ENCODE measurements around the gene TSACC. TPM values are rescaled to one million over a fixed set of nuclear protein-coding genes. Genes with fewer than 3 reads are reported as not detected.

The TSACC gene
- total RNA-seq, 4 donors from 2014 or later, result not detected

DNA sequence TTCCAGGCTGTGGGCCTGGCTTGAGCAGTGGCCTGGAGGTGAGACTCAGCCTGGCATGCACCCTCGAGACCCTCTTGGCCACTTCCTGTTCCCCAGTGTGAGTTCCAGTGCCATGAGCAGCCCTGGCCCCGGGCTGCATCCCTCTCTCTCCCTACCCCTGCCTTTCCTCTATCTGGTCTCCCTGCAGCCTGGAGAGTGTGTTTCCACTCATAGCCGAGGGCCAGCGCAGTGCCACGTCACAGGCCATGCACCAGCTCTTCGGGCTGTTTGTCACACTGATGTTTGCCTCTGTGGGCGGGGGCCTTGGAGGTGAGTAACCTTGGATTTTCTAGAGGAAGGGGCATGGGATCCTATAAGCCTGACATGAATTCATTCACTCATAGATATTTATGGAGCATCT, 44.2 kb downstream of the TSACC start:
- Histone ChIP-seq H3K36me3 (no peaks in the 10 kb centered on the region), H3K9me3 (no peaks in the 10 kb centered on the region), H3K27ac (no peak overlapping the region), H3K4me3 (no peak overlapping the region), H3K27me3 (peaks cover 0 to 19% (median 0%) of the 10 kb centered on the region in 4 donors), H3K4me1 (no peaks in the 10 kb centered on the region)
- no peak for DNase-seq
- intact Hi-C loops (cut with DNase I), result loop anchor here (10.0 kb wide), 1 partner anchor 232 kb away; the partner anchor contains the start of gene HAPLN2
- WGBS, 2 donors, result 46 to 54% methylated on average over 4 to 6 of the region's 7 CpGs
- TF ChIP-seq POLR2A (IDR thresholded peaks at IDR 0.05), result no peak
- TF ChIP-seq, protein P1, sequence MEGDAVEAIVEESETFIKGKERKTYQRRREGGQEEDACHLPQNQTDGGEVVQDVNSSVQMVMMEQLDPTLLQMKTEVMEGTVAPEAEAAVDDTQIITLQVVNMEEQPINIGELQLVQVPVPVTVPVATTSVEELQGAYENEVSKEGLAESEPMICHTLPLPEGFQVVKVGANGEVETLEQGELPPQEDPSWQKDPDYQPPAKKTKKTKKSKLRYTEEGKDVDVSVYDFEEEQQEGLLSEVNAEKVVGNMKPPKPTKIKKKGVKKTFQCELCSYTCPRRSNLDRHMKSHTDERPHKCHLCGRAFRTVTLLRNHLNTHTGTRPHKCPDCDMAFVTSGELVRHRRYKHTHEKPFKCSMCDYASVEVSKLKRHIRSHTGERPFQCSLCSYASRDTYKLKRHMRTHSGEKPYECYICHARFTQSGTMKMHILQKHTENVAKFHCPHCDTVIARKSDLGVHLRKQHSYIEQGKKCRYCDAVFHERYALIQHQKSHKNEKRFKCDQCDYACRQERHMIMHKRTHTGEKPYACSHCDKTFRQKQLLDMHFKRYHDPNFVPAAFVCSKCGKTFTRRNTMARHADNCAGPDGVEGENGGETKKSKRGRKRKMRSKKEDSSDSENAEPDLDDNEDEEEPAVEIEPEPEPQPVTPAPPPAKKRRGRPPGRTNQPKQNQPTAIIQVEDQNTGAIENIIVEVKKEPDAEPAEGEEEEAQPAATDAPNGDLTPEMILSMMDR (IDR thresholded peaks at IDR 0.05), result no peak

GRCh38 chr1:156383023-156383422, 44.7 kb downstream of the TSACC start:
- intact Hi-C loops (cut with DNase I), result loop anchor here (10.0 kb wide), 1 partner anchor 232 kb away; the partner anchor contains the start of gene HAPLN2
- H3K4me1 ChIP-seq, result peaks cover 0 to 1% (median 0%) of the 10 kb centered on the region in 3 donors
- no peaks in the 10 kb centered on the region for H3K9me3 ChIP-seq
- TF ChIP-seq, protein P1 (IDR thresholded peaks at IDR 0.05), result peak; percentile 57 to 78 (median 70)
- no peak for TF ChIP-seq POLR2A (IDR thresholded peaks at IDR 0.05)
- DNase-seq, result no peak
- no peak overlapping the region for H3K4me3 ChIP-seq
- H3K27me3 ChIP-seq, result peaks cover 0 to 23% (median 1%) of the 10 kb centered on the region in 4 donors
- no peaks in the 10 kb centered on the region for H3K36me3 ChIP-seq
- 29 to 47% methylated on average over 6 to 9 of the region's 9 CpGs for WGBS, 2 donors
- H3K27ac ChIP-seq, result no peak overlapping the region

DNA sequence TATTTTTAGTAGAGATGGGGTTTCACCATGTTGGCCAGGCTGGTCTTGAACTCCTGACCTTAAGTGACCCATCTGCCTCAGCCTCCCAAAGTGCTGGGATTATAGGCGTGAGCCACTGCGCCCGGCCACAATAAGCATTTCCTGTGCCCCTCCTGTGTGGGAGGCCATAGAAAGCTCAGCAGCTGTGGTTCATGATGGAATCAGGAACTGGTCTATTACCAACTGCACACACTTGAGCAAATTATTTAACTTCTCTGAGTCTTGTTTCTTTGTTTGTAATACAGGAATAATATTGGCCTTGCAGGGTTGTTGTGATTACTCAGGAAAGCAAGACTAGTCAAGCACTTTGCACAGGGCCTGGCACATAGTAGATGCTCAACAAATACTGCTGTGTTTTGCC, 45.7 kb downstream of the TSACC start:
- peaks cover 0 to 10% (median 6%) of the 10 kb centered on the region in 3 donors for H3K4me1 ChIP-seq
- H3K36me3 ChIP-seq, result no peaks in the 10 kb centered on the region
- H3K27ac ChIP-seq, result no peak overlapping the region
- TF ChIP-seq POLR2A (IDR thresholded peaks at IDR 0.05), result no peak
- TF ChIP-seq, protein P1 (IDR thresholded peaks at IDR 0.05), result no peak
- 71 to 74% methylated on average over 3 of the region's 3 CpGs for WGBS, 2 donors
- H3K9me3 ChIP-seq, result no peaks in the 10 kb centered on the region
- no peak for DNase-seq
- H3K4me3 ChIP-seq, result no peak overlapping the region
- intact Hi-C loops (cut with DNase I), result loop anchor here (2.0 to 10.0 kb wide), 2 partner anchors 63 to 231 kb away; partner anchors contain the start of gene HAPLN2
- peaks cover 0 to 33% (median 3%) of the 10 kb centered on the region in 4 donors for H3K27me3 ChIP-seq

DNA sequence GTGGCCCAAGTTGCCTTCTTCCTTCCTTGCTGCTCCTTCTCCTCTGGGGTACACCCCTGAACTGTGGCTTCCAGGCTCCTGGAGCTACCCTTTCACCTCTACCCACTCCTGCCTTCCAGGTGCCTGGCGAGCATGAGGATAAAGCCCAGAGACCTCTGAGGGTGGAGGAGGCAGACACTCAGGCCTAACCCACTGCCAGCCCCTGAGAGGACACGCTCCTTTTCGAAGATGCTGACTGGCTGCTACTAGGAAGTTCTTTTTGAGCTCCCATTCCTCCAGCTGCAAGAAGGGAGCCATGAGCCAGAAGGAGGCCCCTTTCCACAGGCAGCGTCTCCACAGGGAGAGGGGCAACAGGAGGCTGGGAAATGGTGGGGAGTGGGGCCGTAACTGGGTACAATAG, 46.3 kb downstream of the TSACC start:
- Histone ChIP-seq H3K27me3 (peaks cover 0 to 40% (median 4%) of the 10 kb centered on the region in 4 donors), H3K4me1 (peaks cover 0 to 10% (median 6%) of the 10 kb centered on the region in 3 donors), H3K27ac (no peak overlapping the region), H3K36me3 (no peaks in the 10 kb centered on the region), H3K9me3 (no peaks in the 10 kb centered on the region), H3K4me3 (no peak overlapping the region)
- no peak for TF ChIP-seq POLR2A (IDR thresholded peaks at IDR 0.05)
- TF ChIP-seq, protein P1 (IDR thresholded peaks at IDR 0.05), result no peak
- WGBS, 2 donors, result 96% methylated on average over 4 of the region's 5 CpGs; no CpG with 5 or more reads in 1 of the 2 donors
- no peak for DNase-seq
- intact Hi-C loops (cut with DNase I), result loop anchor here (2.0 to 10.0 kb wide), 2 partner anchors 62 to 230 kb away; partner anchors contain the start of gene HAPLN2

- intact Hi-C loops (cut with DNase I), result loop anchor here (2.0 to 10.0 kb wide), 2 partner anchors 61 to 229 kb away; partner anchors contain the start of gene HAPLN2
- TF ChIP-seq, protein P1 (IDR thresholded peaks at IDR 0.05), result peak; percentile 88 to 96 (median 94)
- no peak for TF ChIP-seq POLR2A (IDR thresholded peaks at IDR 0.05)
- peaks cover 0 to 49% (median 4%) of the 10 kb centered on the region in 4 donors for H3K27me3 ChIP-seq
- no peaks in the 10 kb centered on the region for H3K9me3 ChIP-seq
- 8 to 18% methylated on average over 4 to 8 of the region's 9 CpGs for WGBS, 2 donors
- H3K4me3 ChIP-seq, result no peak overlapping the region
- no peak overlapping the region for H3K27ac ChIP-seq
- peaks cover 0 to 10% (median 6%) of the 10 kb centered on the region in 3 donors for H3K4me1 ChIP-seq
- H3K36me3 ChIP-seq, result no peaks in the 10 kb centered on the region
- no peak for DNase-seq
Measured at GRCh38 chr1:156385534-156386031, 47.3 kb downstream of the TSACC start.
